ENCODE data around the gene FANCM.
"Not testable (repeated sequence)": the region's sequence is repeated elsewhere in the genome, so short reads cannot be mapped to it uniquely, and the experiment has no call there.

Gene FANCM

GRCh38 chr14:45135659-45136395, at the start of gene FANCM:
TSS of gene FANCM (plus strand) at chr14:45135930. CDS start at chr14:45136032, 102 bp downstream.
- DNase-seq (ENCODE audit: low read depth, low spot score): peak; percentile 76

- DNase-seq (ENCODE audit: low read depth, low spot score): no peak
Observed at GRCh38 chr14:45089813-45090212, 45.9 kb upstream of the FANCM start.

- DNase-seq (ENCODE audit: low read depth, low spot score): no peak
Observed at GRCh38 chr14:45091710-45092109, 44.0 kb upstream of the FANCM start.

GRCh38 chr14:45094275-45094674, 41.5 kb upstream of the FANCM start:
- no peak for DNase-seq (ENCODE audit: low read depth, low spot score)

GRCh38 chr14:45095143-45095542, 40.6 kb upstream of the FANCM start:
- no peak for DNase-seq (ENCODE audit: low read depth, low spot score)

- no peak for DNase-seq (ENCODE audit: low read depth, low spot score)
Observed at GRCh38 chr14:45096218-45096617, 39.5 kb upstream of the FANCM start.

GRCh38 chr14:45103806-45104205, 31.9 kb upstream of the FANCM start:
- DNase-seq (ENCODE audit: low read depth, low spot score): no peak

- DNase-seq (ENCODE audit: low read depth, low spot score): no peak
Observed at GRCh38 chr14:45104561-45104960, 31.2 kb upstream of the FANCM start.

GRCh38 chr14:45112896-45113781, 22.6 kb upstream of the FANCM start:
- DNase-seq (ENCODE audit: low read depth, low spot score): no peak

- DNase-seq (ENCODE audit: low read depth, low spot score): no peak
Observed at GRCh38 chr14:45114327-45114726, 21.4 kb upstream of the FANCM start.

GRCh38 chr14:45118594-45118993, 17.1 kb upstream of the FANCM start:
- no peak for DNase-seq (ENCODE audit: low read depth, low spot score)

GRCh38 chr14:45120096-45120495, 15.6 kb upstream of the FANCM start:
- DNase-seq (ENCODE audit: low read depth, low spot score): no peak

- no peak for DNase-seq (ENCODE audit: low read depth, low spot score)
Observed at GRCh38 chr14:45123271-45123670, 12.5 kb upstream of the FANCM start.

- DNase-seq (ENCODE audit: low read depth, low spot score): no peak
Observed at GRCh38 chr14:45125754-45126153, 10.0 kb upstream of the FANCM start.

GRCh38 chr14:45128963-45129629, 6.6 kb upstream of the FANCM start:
- no peak for DNase-seq (ENCODE audit: low read depth, low spot score)

GRCh38 chr14:45133683-45134050, 2.1 kb upstream of the FANCM start:
- DNase-seq (ENCODE audit: low read depth, low spot score): no peak

GRCh38 chr14:45134051-45134958, 1.4 kb upstream of the FANCM start, which contains the start of gene FKBP3:
TSS of gene FKBP3 (minus strand) at chr14:45134481. CDS start at chr14:45134456, 25 bp downstream.
- DNase-seq (ENCODE audit: low read depth, low spot score): peak; percentile 93

GRCh38 chr14:45135156-45135555, 574 bp upstream of the FANCM start:
- DNase-seq (ENCODE audit: low read depth, low spot score): no peak

GRCh38 chr14:45136399-45136798, 669 bp downstream of the FANCM start:
- no peak for DNase-seq (ENCODE audit: low read depth, low spot score)

- DNase-seq (ENCODE audit: low read depth, low spot score): no peak
Observed at GRCh38 chr14:45140661-45141187, 5.0 kb downstream of the FANCM start.

- DNase-seq (ENCODE audit: low read depth, low spot score): not testable (repeated sequence)
Observed at GRCh38 chr14:45142083-45142482, 6.4 kb downstream of the FANCM start.

Measured in activated CD4-positive, CD25-positive, alpha-beta regulatory T cell treated with anti-CD3 and anti-CD28 coated beads, Interleukin-2, amount 50 U/mL, for 16 hours (primary cell).